A673 (cell line): Measurements from ENCODE around the gene DOK1. TPM values are rescaled to one million over a fixed set of nuclear protein-coding genes. Genes with fewer than 3 reads are reported as not detected.

Experiments
- BruUV-seq: library from RNA; stranded (reverse); fragments of 400-500 nt; replicated peaks from 2 replicates; lab custom pipeline; 2021; lab: Mats Ljungman, UMichigan
- CTCF ChIA-PET: fragments of 300-600 bp; sonication (Branson Sonifier 250); formaldehyde crosslinking; loops from one replicate; lab custom pipeline; 2022; ENCODE audit warnings: antibody characterized with exemption; lab: Charles Lee
- POLR2A ChIA-PET: fragments of 300-600 bp; sonication (Branson Sonifier 250); formaldehyde crosslinking; loops from one replicate; lab custom pipeline; 2022; ENCODE audit warnings: antibody characterized with exemption; ENCODE audit not compliant: low non-redundant PET; lab: Charles Lee
- DNase-seq: peaks from one replicate; pipeline ENCODE4 v3.0.0-alpha.2; 2015; ENCODE audit warnings: low spot score
- H3K27ac ChIP-seq: fragments of 200-600 bp; sonication (generic); 2 replicates; pipeline ENCODE4 v1.5.1; 2016; ENCODE audit warnings: mixed run types, low read depth, mild to moderate bottlenecking, mixed read lengths, antibody characterized with exemption, low read length; ENCODE audit not compliant: poor library complexity, severe bottlenecking
- H3K27me3 ChIP-seq: fragments of 200-600 bp; sonication (generic); replicated peaks from 2 replicates; pipeline ENCODE4 v1.6.1; 2017; ENCODE audit warnings: mixed run types, low read depth, mild to moderate bottlenecking, mixed read lengths, antibody characterized with exemption, low read length; ENCODE audit not compliant: insufficient read depth, poor library complexity
- H3K36me3 ChIP-seq: fragments of 200-600 bp; sonication (generic); 2 replicates; pipeline ENCODE4 v1.6.1; 2016; ENCODE audit warnings: mixed run types, mild to moderate bottlenecking, mixed read lengths, antibody characterized with exemption, low read length; ENCODE audit not compliant: insufficient read depth, poor library complexity, severe bottlenecking
- H3K4me1 ChIP-seq: fragments of 200-600 bp; sonication (generic); 2 replicates; pipeline ENCODE4 v1.6.1; 2017; ENCODE audit warnings: mixed run types, mild to moderate bottlenecking, mixed read lengths, antibody characterized with exemption, low read length; ENCODE audit not compliant: insufficient read depth, poor library complexity, severe bottlenecking
- H3K4me3 ChIP-seq: fragments of 200-600 bp; sonication (generic); 2 replicates; pipeline ENCODE4 v1.5.1; 2016; ENCODE audit warnings: low read depth, mixed run types, mild to moderate bottlenecking, mixed read lengths, low read length; ENCODE audit not compliant: poor library complexity, severe bottlenecking
- H3K9me3 ChIP-seq: fragments of 200-600 bp; sonication (generic); 2 replicates; pipeline ENCODE4 v1.6.1; 2016; ENCODE audit warnings: mixed run types, low read depth, mild to moderate bottlenecking, mixed read lengths, antibody characterized with exemption, low read length; ENCODE audit not compliant: poor library complexity, severe bottlenecking
- EZH2 ChIP-seq: fragments of 200-600 bp; sonication (generic); IDR thresholded peaks from 2 replicates; pipeline ENCODE4 v1.6.1; 2017; ENCODE audit warnings: borderline replicate concordance, low read depth, mild to moderate bottlenecking, mixed read lengths, antibody characterized with exemption, low read length; ENCODE audit not compliant: poor library complexity, severe bottlenecking
- intact Hi-C: fragments of 100-400 bp; cut with micrococcal nuclease; formaldehyde crosslinking; loops from one replicate; pipeline ENCODE4 v1.10.0; 2022; ENCODE audit not compliant: unreplicated experiment
- total RNA-seq: library from RNA; stranded (reverse); gene quantifications from 2 replicates; pipeline ENCODE4 v1.2.3, GENCODE V29; 2021
- TF ChIP-seq, protein P1 (sequence below): fragments of 300-800, 200-600 bp; sonication (generic); conservative IDR thresholded peaks from 2 replicates; pipeline ENCODE4 v1.5.1; 2017; ENCODE audit warnings: low read depth, mild to moderate bottlenecking, antibody characterized with exemption, low read length, moderate library complexity, mixed read lengths

DOK1 gene
- total RNA-seq, 1 experiment from 2014 or later, result 20.7 TPM

DNA sequence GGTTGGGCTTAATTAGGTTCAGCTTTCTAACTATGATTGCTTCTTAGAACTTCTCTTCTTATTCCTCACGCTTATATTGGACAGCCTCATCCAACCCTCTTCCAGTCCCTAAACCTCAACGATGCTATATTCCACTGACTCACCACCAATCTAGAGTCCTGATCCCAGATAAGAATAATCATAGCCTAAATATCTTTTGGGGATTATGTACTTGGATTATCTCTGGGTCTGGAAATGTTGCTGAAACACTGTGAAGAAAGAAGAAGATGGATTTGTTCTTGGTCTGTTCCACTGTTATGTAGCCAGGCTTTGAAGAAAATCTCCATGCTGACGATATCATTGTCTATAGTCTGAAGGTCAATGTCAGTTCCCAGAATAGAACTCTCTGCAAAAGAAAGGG lies 26.9 kb downstream of the DOK1 start:
- H3K4me3 ChIP-seq, result no peak overlapping the region
- no peaks in the 10 kb centered on the region for H3K27me3 ChIP-seq
- POLR2A ChIA-PET, result no interaction called here
- intact Hi-C loops, result no loop called here
- CTCF ChIA-PET, result no interaction called here
- H3K4me1 ChIP-seq, result peaks cover 14% of the 10 kb centered on the region
- no peak overlapping the region for H3K27ac ChIP-seq
- BruUV-seq, result no TSS peak
- no peaks in the 10 kb centered on the region for H3K36me3 ChIP-seq
- TF ChIP-seq, protein P1, sequence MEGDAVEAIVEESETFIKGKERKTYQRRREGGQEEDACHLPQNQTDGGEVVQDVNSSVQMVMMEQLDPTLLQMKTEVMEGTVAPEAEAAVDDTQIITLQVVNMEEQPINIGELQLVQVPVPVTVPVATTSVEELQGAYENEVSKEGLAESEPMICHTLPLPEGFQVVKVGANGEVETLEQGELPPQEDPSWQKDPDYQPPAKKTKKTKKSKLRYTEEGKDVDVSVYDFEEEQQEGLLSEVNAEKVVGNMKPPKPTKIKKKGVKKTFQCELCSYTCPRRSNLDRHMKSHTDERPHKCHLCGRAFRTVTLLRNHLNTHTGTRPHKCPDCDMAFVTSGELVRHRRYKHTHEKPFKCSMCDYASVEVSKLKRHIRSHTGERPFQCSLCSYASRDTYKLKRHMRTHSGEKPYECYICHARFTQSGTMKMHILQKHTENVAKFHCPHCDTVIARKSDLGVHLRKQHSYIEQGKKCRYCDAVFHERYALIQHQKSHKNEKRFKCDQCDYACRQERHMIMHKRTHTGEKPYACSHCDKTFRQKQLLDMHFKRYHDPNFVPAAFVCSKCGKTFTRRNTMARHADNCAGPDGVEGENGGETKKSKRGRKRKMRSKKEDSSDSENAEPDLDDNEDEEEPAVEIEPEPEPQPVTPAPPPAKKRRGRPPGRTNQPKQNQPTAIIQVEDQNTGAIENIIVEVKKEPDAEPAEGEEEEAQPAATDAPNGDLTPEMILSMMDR, result no peak
- TF ChIP-seq EZH2, result no peak
- no peak for DNase-seq
- no peaks in the 10 kb centered on the region for H3K9me3 ChIP-seq

DNA sequence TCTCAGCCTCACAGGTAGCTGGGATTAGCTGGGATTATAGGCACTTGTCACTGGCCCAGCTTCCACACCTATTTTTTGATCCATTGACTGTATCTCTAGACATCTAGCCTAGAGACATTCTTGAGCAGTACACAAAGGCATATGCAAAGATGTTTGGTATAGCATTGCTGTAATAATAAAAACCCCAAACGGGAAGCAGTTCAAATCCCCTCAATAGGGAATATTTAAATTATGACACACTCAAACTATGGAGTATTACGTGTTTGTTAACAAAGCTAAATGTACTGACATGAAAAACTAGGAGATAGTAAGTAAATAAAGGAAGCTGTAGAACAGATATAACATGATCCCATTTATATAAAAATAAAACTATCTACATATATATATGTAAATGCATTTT lies 27.7 kb downstream of the DOK1 start:
- CTCF ChIA-PET, result interaction anchor here (0.6 kb wide), 1 partner anchor 18 kb away, joined by 3 read pairs; no protein-coding TSS in a partner anchor
- intact Hi-C loops, result no loop called here
- Histone ChIP-seq H3K4me1 (peaks cover 14% of the 10 kb centered on the region), H3K9me3 (no peaks in the 10 kb centered on the region), H3K36me3 (no peaks in the 10 kb centered on the region), H3K27me3 (no peaks in the 10 kb centered on the region), H3K4me3 (no peak overlapping the region), H3K27ac (no peak overlapping the region)
- POLR2A ChIA-PET, result no interaction called here
- no peak for DNase-seq
- no TSS peak for BruUV-seq
- TF ChIP-seq EZH2, result no peak
- TF ChIP-seq, protein P1, result no peak

DNA sequence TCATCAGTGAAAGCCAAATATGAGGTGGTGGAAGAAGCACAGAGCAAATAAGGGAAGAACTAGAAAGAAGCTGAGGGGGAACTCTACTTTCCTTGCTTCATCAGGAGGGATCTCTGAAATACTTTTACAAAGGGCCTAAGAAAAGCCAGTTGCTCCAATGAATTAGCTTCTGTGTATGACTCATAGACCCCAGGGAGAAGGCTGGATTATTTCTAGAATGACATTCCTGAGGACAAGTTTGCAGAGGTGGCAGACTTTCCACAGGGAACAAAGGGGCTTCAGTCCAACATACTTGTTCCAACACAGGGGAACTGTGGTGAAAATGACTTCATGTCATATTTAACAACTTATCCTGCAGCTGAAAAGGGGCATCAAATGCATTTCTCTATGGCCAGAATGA lies 29.0 kb downstream of the DOK1 start:
- Histone ChIP-seq H3K27ac (peak overlapping the region; percentile 11), H3K27me3 (no peaks in the 10 kb centered on the region), H3K4me1 (peaks cover 14% of the 10 kb centered on the region), H3K9me3 (no peaks in the 10 kb centered on the region), H3K36me3 (no peaks in the 10 kb centered on the region), H3K4me3 (no peak overlapping the region)
- DNase-seq, result peak; percentile 89
- CTCF ChIA-PET, result interaction anchor here (0.6 kb wide), 1 partner anchor 803 kb away, joined by 5 read pairs; no protein-coding TSS in a partner anchor
- POLR2A ChIA-PET, result no interaction called here
- no TSS peak for BruUV-seq
- TF ChIP-seq EZH2, result no peak
- TF ChIP-seq, protein P1, result no peak
- intact Hi-C loops, result no loop called here
